HG02759 (cell line): ENCODE measurements around the gene LPCAT4.
"Not testable (repeated sequence)": the region's sequence is repeated elsewhere in the genome, so short reads cannot be mapped to it uniquely, and the experiment has no call there.

Source experiments
- ATAC-seq: cut with Tn5 transposase; IDR thresholded peaks from one replicate; pipeline ENCODE4 v1.9.1; 2021; ENCODE audit warnings: mild to moderate bottlenecking, moderate library complexity; ENCODE audit not compliant: unreplicated experiment

The LPCAT4 gene, protein sequence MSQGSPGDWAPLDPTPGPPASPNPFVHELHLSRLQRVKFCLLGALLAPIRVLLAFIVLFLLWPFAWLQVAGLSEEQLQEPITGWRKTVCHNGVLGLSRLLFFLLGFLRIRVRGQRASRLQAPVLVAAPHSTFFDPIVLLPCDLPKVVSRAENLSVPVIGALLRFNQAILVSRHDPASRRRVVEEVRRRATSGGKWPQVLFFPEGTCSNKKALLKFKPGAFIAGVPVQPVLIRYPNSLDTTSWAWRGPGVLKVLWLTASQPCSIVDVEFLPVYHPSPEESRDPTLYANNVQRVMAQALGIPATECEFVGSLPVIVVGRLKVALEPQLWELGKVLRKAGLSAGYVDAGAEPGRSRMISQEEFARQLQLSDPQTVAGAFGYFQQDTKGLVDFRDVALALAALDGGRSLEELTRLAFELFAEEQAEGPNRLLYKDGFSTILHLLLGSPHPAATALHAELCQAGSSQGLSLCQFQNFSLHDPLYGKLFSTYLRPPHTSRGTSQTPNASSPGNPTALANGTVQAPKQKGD

GRCh38 chr15:34367101-34368081, at the start of gene LPCAT4:
LPCAT4 (minus strand) TSS chr15:34367196; CDS start chr15:34367100, 96 bp downstream.
- peak; percentile 82 for ATAC-seq

- ATAC-seq = not testable (repeated sequence)
These were observed 42.5 kb upstream of the LPCAT4 start for GRCh38 chr15:34409511-34409910.

DNA sequence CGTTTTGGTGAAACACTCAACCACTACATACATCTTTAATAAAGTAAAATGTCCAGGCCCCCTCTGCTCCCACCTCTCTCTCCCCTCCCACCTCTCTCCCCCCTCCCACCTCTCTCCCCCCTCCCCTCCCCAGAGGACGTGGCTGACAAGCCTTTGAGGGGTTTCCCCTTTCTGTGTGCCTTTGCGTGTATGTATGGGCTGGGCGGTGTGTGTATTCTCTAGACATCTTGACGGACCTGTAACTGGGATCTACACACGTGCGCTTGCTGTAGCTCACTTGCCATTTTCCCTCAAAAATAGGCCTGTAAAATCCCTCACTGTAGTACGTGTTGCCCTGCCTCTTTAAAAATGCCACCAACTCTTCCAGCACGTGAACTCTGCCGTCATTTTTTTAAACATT, 42.0 kb upstream of the LPCAT4 start:
- not testable (repeated sequence) for ATAC-seq

GRCh38 chr15:34403899-34404298, 36.9 kb upstream of the LPCAT4 start:
- ATAC-seq = not testable (repeated sequence)

GRCh38 chr15:34403160-34403598, 36.2 kb upstream of the LPCAT4 start:
- ATAC-seq = not testable (repeated sequence)

- not testable (repeated sequence) for ATAC-seq
These were observed 30.8 kb upstream of the LPCAT4 start for GRCh38 chr15:34397637-34398259.

DNA sequence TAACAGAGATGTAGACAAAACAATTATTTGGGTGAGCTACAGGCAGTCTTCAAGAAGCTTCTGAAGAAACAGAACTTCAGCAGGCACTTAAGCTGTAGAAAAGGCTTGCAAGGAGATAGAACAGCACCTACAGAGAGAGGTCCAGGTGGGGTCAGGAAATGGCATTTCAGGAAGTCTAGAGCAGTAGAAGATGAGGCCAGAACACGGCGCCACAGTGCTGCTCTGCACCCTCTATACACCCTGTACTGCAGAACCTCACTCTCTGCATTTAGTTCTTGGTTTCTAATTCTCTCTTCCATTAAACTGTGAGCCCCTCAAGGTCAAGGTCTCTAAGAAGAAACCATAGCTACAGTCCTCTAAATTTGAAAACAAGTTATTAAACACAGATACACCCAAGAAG, 26.0 kb upstream of the LPCAT4 start:
- not testable (repeated sequence) for ATAC-seq

GRCh38 chr15:34389594-34390086, 22.6 kb upstream of the LPCAT4 start:
- ATAC-seq = not testable (repeated sequence)

DNA sequence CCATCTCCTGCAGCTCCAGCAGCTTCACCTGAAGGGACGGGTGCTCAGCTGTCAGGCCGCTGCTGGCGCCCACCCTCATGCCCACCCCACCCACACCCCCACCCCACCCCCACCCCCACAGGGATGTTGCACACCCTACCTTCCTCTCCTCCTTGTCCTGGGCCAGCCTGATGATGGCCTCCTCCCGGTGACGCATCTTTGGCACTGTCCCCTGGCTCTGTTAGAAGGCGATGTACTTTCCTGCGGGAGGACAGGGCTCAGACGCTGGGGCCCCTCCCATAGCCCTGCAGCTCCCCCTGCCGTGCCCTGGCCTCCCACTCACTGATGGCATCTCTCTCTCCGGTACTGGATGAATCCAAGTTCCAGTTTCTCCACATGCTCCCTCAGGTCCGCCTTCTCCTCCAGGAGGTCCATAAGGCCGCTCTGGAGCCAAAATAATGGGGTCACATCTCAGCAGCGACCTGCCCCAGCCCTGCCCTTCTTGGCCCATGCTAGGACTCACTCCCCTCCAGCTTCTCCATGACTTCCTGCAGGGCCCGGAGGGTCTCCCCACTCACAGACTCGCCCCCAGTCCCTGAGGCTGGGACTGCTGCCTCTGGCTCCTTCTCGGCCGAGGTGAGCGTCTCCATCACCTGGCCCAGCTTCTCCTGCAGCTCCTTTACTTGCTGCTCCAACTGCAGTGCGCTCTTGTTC, 15.0 kb upstream of the LPCAT4 start:
- ATAC-seq = not testable (repeated sequence)

DNA sequence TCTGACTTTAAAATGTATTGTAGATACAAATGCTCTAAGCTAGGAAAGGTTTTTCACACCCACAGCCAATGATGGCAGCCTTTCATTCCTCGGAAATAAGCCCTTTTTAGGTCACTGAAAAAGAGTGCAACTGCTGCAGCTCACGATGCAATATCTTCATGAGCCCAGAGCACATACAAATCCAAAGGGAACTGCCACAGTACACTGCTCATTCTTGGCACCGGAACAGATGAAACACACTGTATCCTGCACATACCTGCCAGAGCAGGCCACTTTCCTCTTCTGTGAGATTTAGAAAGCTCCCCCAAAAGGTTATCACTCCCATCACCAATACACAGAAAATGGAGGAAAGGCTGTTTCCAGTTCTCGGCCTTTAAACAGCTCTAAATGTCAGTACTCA, 13.5 kb upstream of the LPCAT4 start:
- not testable (repeated sequence) for ATAC-seq

GRCh38 chr15:34376856-34377255, 9.9 kb upstream of the LPCAT4 start:
- ATAC-seq = no peak

GRCh38 chr15:34375541-34375940, 8.5 kb upstream of the LPCAT4 start:
- not testable (repeated sequence) for ATAC-seq

DNA sequence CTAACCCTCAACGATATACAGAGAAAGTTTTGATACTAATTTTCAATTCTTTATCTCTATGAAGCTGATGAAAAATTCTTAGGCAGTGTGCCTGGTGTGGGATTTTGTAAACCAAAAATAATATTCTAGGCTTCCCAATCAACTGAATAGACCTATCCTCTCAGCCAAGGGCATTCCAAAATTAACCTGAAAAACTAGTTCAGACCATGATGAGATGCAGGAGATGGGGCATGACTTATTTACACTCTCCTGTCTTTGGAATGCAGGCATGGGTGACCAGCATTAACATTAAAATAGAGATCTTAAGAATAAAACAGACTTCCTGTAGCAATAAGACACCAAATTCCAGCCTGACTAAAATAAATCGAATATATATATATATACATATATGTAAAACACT, 7.8 kb upstream of the LPCAT4 start:
- ATAC-seq = no peak

DNA sequence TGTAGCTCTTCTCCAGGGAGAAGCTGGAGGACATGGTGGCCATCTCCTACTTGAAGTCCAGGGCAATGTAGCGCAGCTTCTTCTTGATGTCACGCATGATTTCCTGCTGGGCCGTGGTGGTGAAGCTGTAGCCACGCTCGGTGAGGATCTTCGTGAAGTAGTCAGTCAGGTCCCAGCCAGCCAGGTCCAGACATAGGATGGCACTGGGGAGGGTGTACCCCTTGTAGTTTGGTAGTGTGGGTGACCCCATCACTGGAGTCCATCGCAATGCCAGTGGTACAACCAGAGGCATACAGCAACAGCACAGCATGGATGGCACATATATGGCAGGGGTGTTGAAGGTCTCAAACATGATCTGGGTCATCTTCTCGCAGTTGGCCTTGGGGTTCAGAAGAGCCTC, 7.0 kb upstream of the LPCAT4 start:
- no peak for ATAC-seq

- no peak for ATAC-seq
These were observed 3.6 kb upstream of the LPCAT4 start for GRCh38 chr15:34370643-34371042.

DNA sequence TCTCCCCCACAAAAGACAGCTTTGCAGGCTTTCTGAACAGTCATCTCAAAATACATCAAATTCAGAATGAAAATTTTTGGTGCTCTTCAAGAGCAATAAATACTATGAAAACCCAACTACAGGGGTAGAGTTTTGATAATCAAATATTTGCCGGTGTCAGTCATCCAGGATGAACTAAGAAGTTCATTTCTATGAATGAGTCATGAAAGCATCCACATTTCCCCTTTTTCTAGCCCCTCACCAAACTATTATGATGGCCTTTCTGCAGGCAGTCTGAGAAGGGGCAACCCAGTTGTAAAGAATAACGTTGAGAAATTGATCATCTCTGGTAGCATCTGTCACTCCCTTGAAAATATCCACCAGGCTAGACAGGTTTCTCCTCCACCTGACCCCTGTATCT, 3.1 kb upstream of the LPCAT4 start:
- no peak for ATAC-seq

GRCh38 chr15:34366271-34367065, 528 bp downstream of the LPCAT4 start:
- ATAC-seq = peak; percentile 14

- ATAC-seq = no peak
These were observed 1.2 kb downstream of the LPCAT4 start for GRCh38 chr15:34365836-34366235.
